GM23338 (cell line): ENCODE data around the gene FAM181B. TPM values are rescaled to one million over a fixed set of nuclear protein-coding genes. Genes with fewer than 3 reads are reported as not detected.

Experiments
- ATAC-seq: fragments of 200-7000 bp; cut with Tn5 transposase; 3 replicates; pipeline ENCODE4 v1.9.1; 2020
- DNase-seq: peaks from one replicate; pipeline ENCODE4 v3.0.0-alpha.2; 2015; ENCODE audit warnings: low spot score
- H2AFZ ChIP-seq: fragments of 200-600 bp; sonication (generic); 2 replicates; pipeline ENCODE4 v1.8.0; 2016; ENCODE audit warnings: antibody characterized with exemption, mild to moderate bottlenecking, moderate library complexity
- H3F3A ChIP-seq: fragments of 200-600 bp; sonication (generic); replicated peaks from 2 replicates; pipeline ENCODE4 v1.8.0; 2017; ENCODE audit warnings: antibody characterized with exemption, mixed run types, low read depth
- H3K27ac ChIP-seq: fragments of 200-600 bp; sonication (generic); 2 replicates; pipeline ENCODE4 v1.6.1; 2016; ENCODE audit warnings: low read depth
- H3K27me3 ChIP-seq: fragments of 200-600 bp; sonication (generic); 2 replicates; pipeline ENCODE4 v1.8.0; 2016; ENCODE audit warnings: mild to moderate bottlenecking, mixed run types, moderate library complexity; ENCODE audit not compliant: insufficient read depth
- H3K36me3 ChIP-seq: fragments of 200-600 bp; sonication (generic); 2 replicates; pipeline ENCODE4 v1.8.0; 2016; ENCODE audit warnings: mild to moderate bottlenecking; ENCODE audit not compliant: insufficient read depth
- H3K4me1 ChIP-seq: fragments of 200-600 bp; sonication (generic); 2 replicates; pipeline ENCODE4 v1.8.0; 2016; ENCODE audit warnings: mild to moderate bottlenecking, moderate library complexity; ENCODE audit not compliant: insufficient read depth
- H3K4me2 ChIP-seq: fragments of 200-600 bp; sonication (generic); 2 replicates; pipeline ENCODE4 v1.7.1; 2017; ENCODE audit warnings: mixed run types
- H3K4me3 ChIP-seq: fragments of 200-600 bp; sonication (generic); 2 replicates; pipeline ENCODE4 v1.6.1; 2016; ENCODE audit warnings: mixed run types
- H3K79me2 ChIP-seq: fragments of 200-600 bp; sonication (generic); replicated peaks from 2 replicates; pipeline ENCODE4 v1.8.0; 2017; ENCODE audit warnings: mild to moderate bottlenecking; ENCODE audit not compliant: insufficient read depth
- H3K9me2 ChIP-seq: fragments of 200-600 bp; sonication (generic); 2 replicates; pipeline ENCODE4 v1.8.0; 2017; ENCODE audit not compliant: insufficient read depth
- H4K20me1 ChIP-seq: fragments of 200-600 bp; sonication (generic); replicated peaks from 2 replicates; pipeline ENCODE4 v1.8.0; 2017; ENCODE audit warnings: mild to moderate bottlenecking; ENCODE audit not compliant: insufficient read depth
- H3K27ac Mint-ChIP-seq: 2 replicates; pipeline ENCODE4 v1.8.0; 2020; ENCODE audit warnings: inconsistent platforms, mild to moderate bottlenecking, moderate library complexity, mixed read lengths
- H3K27me3 Mint-ChIP-seq: 3 replicates; pipeline ENCODE4 v1.8.0; 2022; ENCODE audit warnings: low read depth, mild to moderate bottlenecking, moderate library complexity, mixed read lengths, inconsistent platforms; ENCODE audit not compliant: insufficient read depth, poor library complexity
- H3K36me3 Mint-ChIP-seq: 3 replicates; pipeline ENCODE4 v1.8.0; 2021; ENCODE audit warnings: low read depth, mild to moderate bottlenecking, inconsistent platforms, moderate library complexity, mixed read lengths
- H3K4me1 Mint-ChIP-seq: 3 replicates; pipeline ENCODE4 v1.8.0; 2020; ENCODE audit warnings: mild to moderate bottlenecking, inconsistent platforms, mixed read lengths
- H3K4me3 Mint-ChIP-seq: 3 replicates; pipeline ENCODE4 v1.8.0; 2021; ENCODE audit warnings: moderate library complexity, mild to moderate bottlenecking, inconsistent platforms, mixed read lengths
- H3K9me3 Mint-ChIP-seq: 3 replicates; pipeline ENCODE4 v1.8.0; 2020; ENCODE audit warnings: moderate library complexity, mild to moderate bottlenecking, inconsistent platforms, mixed read lengths
- CREB1 ChIP-seq: fragments of 250-450 bp; sonication (Bioruptor Pico); IDR thresholded peaks from 2 replicates; pipeline ENCODE4 v1.5.0; 2020; ENCODE audit warnings: low read depth, mild to moderate bottlenecking, moderate library complexity
- EZH2 ChIP-seq: fragments of 200-600 bp; sonication (generic); IDR thresholded peaks from one replicate; pipeline ENCODE4 v1.8.0; 2017; ENCODE audit warnings: antibody characterized with exemption, mild to moderate bottlenecking, low read depth; ENCODE audit not compliant: unreplicated experiment
- EZH2phosphoT487 ChIP-seq: fragments of 200-600 bp; sonication (generic); IDR thresholded peaks from one replicate; pipeline ENCODE4 v1.8.1; 2018; ENCODE audit warnings: antibody characterized with exemption; ENCODE audit not compliant: unreplicated experiment
- JUNB ChIP-seq: IDR thresholded peaks from one replicate; pipeline ENCODE4 v1.6.1; 2016; ENCODE audit warnings: antibody characterized with exemption; ENCODE audit not compliant: unreplicated experiment
- NANOG ChIP-seq: IDR thresholded peaks from 2 replicates; pipeline ENCODE4 v1.6.1; 2016; ENCODE audit warnings: antibody characterized with exemption, borderline replicate concordance
- POLR2AphosphoS5 ChIP-seq: IDR thresholded peaks from 2 replicates; pipeline ENCODE4 v1.6.1; 2016; ENCODE audit warnings: antibody characterized with exemption, low read depth
- STAT1 ChIP-seq: IDR thresholded peaks from one replicate; pipeline ENCODE4 v1.6.1; 2016; ENCODE audit warnings: antibody characterized with exemption; ENCODE audit not compliant: unreplicated experiment
- ZNF114 ChIP-seq: fragments of 250-450 bp; sonication (Bioruptor Pico); IDR thresholded peaks from 2 replicates; pipeline ENCODE4 v1.5.0; 2020; ENCODE audit warnings: mild to moderate bottlenecking, moderate library complexity
- ZNF331 ChIP-seq: fragments of 250-450 bp; sonication (Bioruptor Pico); IDR thresholded peaks from 2 replicates; pipeline ENCODE4 v1.5.0; 2020; ENCODE audit warnings: low read depth, mild to moderate bottlenecking, moderate library complexity
- polyA plus RNA-seq: library from polyadenylated mRNA; unstranded; fragments of >200 nt; fragmentation: Nextera tagmentation; extraction: Ambion mirVana; gene quantifications from 2 replicates; pipeline ENCODE4 v1.2.1, GENCODE V29; 2016
- total RNA-seq: library from RNA; depleted of rRNA; stranded (reverse); fragments of >200 nt; shearing (Covaris generic); gene quantifications from 2 replicates; pipeline ENCODE4 v1.2.3, GENCODE V29; 2014
- TF ChIP-seq, protein P1 (sequence below): IDR thresholded peaks from one replicate; pipeline ENCODE4 v1.6.1; 2018; ENCODE audit warnings: antibody characterized with exemption; ENCODE audit not compliant: unreplicated experiment
- TF ChIP-seq, protein P2 (sequence below), 2 experiments: fragments of 200-600 bp in 1 of 2; sonication (generic) in 1 of 2; conservative IDR thresholded peaks; 2 replicates each; pipeline versions ENCODE4 v1.5.1 to v1.6.1; 2016 to 2017; ENCODE audit warnings: antibody characterized with exemption in 2 of 2, low read depth in 2 of 2, mild to moderate bottlenecking in 2 of 2, moderate library complexity in 1 of 2
- TF ChIP-seq, protein P3 (sequence below): fragments of 250-450 bp; sonication (Bioruptor Pico); IDR thresholded peaks from 2 replicates; pipeline ENCODE4 v1.5.0; 2020; ENCODE audit warnings: mild to moderate bottlenecking, moderate library complexity
- TF ChIP-seq, protein P4 (sequence below): IDR thresholded peaks from 2 replicates; pipeline ENCODE4 v1.6.1; 2016; ENCODE audit warnings: antibody characterized with exemption

FAM181B gene
- total and polyA plus RNA-seq, 2 experiments from 2014 or later = 0.36 to 0.87 TPM

DNA sequence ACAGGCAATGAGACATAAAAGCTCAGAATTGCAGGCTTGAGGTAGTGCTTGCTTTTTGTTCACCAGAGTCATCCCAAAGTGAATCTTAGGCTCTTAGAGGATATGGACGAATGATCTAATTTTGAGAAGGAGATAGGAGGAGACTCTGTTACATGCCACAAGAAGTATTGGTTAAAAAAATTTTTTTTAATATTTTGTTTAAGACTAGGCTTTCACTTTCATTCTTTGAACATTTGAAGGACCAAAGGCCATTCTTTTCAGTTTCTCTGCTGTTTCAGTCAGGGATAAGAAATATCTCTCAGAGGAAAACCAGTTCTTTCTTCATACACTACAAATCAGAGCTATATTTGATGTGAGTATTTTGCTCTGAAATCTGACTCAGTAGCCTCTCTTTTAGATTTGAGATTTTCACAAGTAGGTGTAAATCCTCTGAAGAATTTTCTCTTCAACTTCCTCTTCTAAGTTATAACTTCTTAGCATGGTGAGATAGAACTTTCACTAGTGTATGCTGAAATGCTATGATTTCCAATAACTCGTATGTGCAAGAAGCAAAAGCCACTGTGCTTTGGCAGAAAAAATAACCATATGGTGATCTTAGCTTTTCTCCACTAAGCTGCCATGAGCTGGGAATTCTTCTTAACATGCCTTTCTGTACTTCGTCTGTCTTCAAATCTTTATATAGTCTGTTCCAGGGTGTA, 24.1 kb upstream of the FAM181B start:
- Mint-ChIP-seq H3K4me3 (no peak overlapping the region), H3K9me3 (no peaks in the 10 kb centered on the region), H3K27me3 (no peaks in the 10 kb centered on the region), H3K27ac (no peak overlapping the region), H3K4me1 (peaks cover 6% of the 10 kb centered on the region), H3K36me3 (no peaks in the 10 kb centered on the region)
- peaks cover 11% of the 10 kb centered on the region for H3K4me1 ChIP-seq
- no peaks in the 10 kb centered on the region for H3F3A ChIP-seq
- no peak overlapping the region for H3K4me3 ChIP-seq
- no peaks in the 10 kb centered on the region for H3K36me3 ChIP-seq
- no peaks in the 10 kb centered on the region for H4K20me1 ChIP-seq
- no peaks in the 10 kb centered on the region for H3K27me3 ChIP-seq
- H3K9me2 ChIP-seq = no peaks in the 10 kb centered on the region
- no peak overlapping the region; the same call in 1 of the 2 replicates for H2AFZ ChIP-seq
- H3K79me2 ChIP-seq = no peaks in the 10 kb centered on the region
- H3K4me2 ChIP-seq = no peak overlapping the region
- TF ChIP-seq, protein P1, sequence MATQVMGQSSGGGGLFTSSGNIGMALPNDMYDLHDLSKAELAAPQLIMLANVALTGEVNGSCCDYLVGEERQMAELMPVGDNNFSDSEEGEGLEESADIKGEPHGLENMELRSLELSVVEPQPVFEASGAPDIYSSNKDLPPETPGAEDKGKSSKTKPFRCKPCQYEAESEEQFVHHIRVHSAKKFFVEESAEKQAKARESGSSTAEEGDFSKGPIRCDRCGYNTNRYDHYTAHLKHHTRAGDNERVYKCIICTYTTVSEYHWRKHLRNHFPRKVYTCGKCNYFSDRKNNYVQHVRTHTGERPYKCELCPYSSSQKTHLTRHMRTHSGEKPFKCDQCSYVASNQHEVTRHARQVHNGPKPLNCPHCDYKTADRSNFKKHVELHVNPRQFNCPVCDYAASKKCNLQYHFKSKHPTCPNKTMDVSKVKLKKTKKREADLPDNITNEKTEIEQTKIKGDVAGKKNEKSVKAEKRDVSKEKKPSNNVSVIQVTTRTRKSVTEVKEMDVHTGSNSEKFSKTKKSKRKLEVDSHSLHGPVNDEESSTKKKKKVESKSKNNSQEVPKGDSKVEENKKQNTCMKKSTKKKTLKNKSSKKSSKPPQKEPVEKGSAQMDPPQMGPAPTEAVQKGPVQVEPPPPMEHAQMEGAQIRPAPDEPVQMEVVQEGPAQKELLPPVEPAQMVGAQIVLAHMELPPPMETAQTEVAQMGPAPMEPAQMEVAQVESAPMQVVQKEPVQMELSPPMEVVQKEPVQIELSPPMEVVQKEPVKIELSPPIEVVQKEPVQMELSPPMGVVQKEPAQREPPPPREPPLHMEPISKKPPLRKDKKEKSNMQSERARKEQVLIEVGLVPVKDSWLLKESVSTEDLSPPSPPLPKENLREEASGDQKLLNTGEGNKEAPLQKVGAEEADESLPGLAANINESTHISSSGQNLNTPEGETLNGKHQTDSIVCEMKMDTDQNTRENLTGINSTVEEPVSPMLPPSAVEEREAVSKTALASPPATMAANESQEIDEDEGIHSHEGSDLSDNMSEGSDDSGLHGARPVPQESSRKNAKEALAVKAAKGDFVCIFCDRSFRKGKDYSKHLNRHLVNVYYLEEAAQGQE = no peak
- TF ChIP-seq CREB1 = no peak
- TF ChIP-seq ZNF114 (CRISPR knock-in tag) = no peak
- TF ChIP-seq EZH2phosphoT487 = no peak
- TF ChIP-seq, protein P2, sequence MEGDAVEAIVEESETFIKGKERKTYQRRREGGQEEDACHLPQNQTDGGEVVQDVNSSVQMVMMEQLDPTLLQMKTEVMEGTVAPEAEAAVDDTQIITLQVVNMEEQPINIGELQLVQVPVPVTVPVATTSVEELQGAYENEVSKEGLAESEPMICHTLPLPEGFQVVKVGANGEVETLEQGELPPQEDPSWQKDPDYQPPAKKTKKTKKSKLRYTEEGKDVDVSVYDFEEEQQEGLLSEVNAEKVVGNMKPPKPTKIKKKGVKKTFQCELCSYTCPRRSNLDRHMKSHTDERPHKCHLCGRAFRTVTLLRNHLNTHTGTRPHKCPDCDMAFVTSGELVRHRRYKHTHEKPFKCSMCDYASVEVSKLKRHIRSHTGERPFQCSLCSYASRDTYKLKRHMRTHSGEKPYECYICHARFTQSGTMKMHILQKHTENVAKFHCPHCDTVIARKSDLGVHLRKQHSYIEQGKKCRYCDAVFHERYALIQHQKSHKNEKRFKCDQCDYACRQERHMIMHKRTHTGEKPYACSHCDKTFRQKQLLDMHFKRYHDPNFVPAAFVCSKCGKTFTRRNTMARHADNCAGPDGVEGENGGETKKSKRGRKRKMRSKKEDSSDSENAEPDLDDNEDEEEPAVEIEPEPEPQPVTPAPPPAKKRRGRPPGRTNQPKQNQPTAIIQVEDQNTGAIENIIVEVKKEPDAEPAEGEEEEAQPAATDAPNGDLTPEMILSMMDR (conservative IDR thresholded peaks at IDR 0.05; ENCODE audit: low read depth in 2 of 2) = no peak
- no peak for TF ChIP-seq EZH2
- TF ChIP-seq NANOG = no peak
- TF ChIP-seq STAT1 = no peak
- TF ChIP-seq, protein P3, sequence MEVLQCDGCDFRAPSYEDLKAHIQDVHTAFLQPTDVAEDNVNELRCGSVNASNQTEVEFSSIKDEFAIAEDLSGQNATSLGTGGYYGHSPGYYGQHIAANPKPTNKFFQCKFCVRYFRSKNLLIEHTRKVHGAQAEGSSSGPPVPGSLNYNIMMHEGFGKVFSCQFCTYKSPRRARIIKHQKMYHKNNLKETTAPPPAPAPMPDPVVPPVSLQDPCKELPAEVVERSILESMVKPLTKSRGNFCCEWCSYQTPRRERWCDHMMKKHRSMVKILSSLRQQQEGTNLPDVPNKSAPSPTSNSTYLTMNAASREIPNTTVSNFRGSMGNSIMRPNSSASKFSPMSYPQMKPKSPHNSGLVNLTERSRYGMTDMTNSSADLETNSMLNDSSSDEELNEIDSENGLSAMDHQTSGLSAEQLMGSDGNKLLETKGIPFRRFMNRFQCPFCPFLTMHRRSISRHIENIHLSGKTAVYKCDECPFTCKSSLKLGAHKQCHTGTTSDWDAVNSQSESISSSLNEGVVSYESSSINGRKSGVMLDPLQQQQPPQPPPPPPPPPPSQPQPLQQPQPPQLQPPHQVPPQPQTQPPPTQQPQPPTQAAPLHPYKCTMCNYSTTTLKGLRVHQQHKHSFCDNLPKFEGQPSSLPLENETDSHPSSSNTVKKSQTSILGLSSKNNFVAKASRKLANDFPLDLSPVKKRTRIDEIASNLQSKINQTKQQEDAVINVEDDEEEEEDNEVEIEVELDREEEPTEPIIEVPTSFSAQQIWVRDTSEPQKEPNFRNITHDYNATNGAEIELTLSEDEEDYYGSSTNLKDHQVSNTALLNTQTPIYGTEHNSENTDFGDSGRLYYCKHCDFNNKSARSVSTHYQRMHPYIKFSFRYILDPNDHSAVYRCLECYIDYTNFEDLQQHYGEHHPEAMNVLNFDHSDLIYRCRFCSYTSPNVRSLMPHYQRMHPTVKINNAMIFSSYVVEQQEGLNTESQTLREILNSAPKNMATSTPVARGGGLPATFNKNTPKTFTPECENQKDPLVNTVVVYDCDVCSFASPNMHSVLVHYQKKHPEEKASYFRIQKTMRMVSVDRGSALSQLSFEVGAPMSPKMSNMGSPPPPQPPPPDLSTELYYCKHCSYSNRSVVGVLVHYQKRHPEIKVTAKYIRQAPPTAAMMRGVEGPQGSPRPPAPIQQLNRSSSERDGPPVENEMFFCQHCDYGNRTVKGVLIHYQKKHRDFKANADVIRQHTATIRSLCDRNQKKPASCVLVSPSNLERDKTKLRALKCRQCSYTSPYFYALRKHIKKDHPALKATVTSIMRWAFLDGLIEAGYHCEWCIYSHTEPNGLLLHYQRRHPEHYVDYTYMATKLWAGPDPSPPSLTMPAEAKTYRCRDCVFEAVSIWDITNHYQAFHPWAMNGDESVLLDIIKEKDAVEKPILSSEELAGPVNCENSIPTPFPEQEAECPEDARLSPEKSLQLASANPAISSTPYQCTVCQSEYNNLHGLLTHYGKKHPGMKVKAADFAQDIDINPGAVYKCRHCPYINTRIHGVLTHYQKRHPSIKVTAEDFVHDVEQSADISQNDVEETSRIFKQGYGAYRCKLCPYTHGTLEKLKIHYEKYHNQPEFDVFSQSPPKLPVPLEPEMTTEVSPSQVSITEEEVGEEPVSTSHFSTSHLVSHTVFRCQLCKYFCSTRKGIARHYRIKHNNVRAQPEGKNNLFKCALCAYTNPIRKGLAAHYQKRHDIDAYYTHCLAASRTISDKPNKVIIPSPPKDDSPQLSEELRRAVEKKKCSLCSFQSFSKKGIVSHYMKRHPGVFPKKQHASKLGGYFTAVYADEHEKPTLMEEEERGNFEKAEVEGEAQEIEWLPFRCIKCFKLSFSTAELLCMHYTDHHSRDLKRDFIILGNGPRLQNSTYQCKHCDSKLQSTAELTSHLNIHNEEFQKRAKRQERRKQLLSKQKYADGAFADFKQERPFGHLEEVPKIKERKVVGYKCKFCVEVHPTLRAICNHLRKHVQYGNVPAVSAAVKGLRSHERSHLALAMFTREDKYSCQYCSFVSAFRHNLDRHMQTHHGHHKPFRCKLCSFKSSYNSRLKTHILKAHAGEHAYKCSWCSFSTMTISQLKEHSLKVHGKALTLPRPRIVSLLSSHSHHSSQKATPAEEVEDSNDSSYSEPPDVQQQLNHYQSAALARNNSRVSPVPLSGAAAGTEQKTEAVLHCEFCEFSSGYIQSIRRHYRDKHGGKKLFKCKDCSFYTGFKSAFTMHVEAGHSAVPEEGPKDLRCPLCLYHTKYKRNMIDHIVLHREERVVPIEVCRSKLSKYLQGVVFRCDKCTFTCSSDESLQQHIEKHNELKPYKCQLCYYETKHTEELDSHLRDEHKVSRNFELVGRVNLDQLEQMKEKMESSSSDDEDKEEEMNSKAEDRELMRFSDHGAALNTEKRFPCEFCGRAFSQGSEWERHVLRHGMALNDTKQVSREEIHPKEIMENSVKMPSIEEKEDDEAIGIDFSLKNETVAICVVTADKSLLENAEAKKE (CRISPR knock-in tag) = no peak
- no peak for TF ChIP-seq JUNB
- no peak for TF ChIP-seq POLR2AphosphoS5
- TF ChIP-seq ZNF331 (CRISPR knock-in tag) = no peak
- TF ChIP-seq, protein P4, sequence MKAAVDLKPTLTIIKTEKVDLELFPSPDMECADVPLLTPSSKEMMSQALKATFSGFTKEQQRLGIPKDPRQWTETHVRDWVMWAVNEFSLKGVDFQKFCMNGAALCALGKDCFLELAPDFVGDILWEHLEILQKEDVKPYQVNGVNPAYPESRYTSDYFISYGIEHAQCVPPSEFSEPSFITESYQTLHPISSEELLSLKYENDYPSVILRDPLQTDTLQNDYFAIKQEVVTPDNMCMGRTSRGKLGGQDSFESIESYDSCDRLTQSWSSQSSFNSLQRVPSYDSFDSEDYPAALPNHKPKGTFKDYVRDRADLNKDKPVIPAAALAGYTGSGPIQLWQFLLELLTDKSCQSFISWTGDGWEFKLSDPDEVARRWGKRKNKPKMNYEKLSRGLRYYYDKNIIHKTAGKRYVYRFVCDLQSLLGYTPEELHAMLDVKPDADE = no peak
- DNase-seq (no peak), ATAC-seq (no peak)
- H3K27ac ChIP-seq = no peak overlapping the region
